T-helper 2 cell treated with Interferon-gamma antibody and Interleukin-4, amounts not matched to agents 100 ng/mL and 5 ng/mL, for 36 hours (primary cell): ENCODE data around the gene LRRC31. TPM values are rescaled to one million over a fixed set of nuclear protein-coding genes. Genes with fewer than 3 reads are reported as not detected.

Source experiments
- intact Hi-C: fragments of 100-400 bp; cut with micrococcal nuclease; formaldehyde crosslinking; loops from one replicate; pipeline ENCODE4 v1.15.1; 2023
- total RNA-seq: library from RNA; stranded (reverse); gene quantifications from 2 replicates; pipeline ENCODE4 v1.2.3, GENCODE V29; 2022

Gene LRRC31
- total RNA-seq, 1 donor from 2014 or later, result not detected

- intact Hi-C loops, result loop anchor here (1.0 to 5.0 kb wide), 7 partner anchors 51 to 543 kb away; partner anchors contain the start of genes GPR160, MECOM, PHC3 and PRKCI
Measured at GRCh38 chr3:169813757-169814517, 55.8 kb downstream of the LRRC31 start.

DNA sequence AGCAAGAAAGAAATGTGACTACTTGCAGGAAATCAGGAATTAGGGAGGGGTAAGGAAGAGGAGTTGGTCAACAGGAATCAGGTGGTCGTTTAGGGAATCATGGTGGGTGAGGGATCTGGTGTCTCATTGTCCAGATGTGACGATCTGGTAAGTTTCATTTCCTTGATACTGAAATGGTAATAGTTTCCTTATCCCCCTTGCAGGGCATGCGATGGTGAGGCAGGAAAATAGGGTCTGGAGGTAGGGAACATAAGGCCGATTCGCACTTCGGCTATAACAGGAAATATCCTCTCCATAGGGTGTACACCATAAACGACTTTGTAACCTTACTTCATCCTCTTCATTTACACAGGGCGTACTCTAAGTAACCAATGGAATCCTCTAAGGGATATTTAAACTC is 56.5 kb downstream of the LRRC31 start:
- intact Hi-C loops, result loop anchor here (1.0 to 5.0 kb wide), 7 partner anchors 50 to 544 kb away; partner anchors contain the start of genes GPR160, MECOM, PHC3 and PRKCI

DNA sequence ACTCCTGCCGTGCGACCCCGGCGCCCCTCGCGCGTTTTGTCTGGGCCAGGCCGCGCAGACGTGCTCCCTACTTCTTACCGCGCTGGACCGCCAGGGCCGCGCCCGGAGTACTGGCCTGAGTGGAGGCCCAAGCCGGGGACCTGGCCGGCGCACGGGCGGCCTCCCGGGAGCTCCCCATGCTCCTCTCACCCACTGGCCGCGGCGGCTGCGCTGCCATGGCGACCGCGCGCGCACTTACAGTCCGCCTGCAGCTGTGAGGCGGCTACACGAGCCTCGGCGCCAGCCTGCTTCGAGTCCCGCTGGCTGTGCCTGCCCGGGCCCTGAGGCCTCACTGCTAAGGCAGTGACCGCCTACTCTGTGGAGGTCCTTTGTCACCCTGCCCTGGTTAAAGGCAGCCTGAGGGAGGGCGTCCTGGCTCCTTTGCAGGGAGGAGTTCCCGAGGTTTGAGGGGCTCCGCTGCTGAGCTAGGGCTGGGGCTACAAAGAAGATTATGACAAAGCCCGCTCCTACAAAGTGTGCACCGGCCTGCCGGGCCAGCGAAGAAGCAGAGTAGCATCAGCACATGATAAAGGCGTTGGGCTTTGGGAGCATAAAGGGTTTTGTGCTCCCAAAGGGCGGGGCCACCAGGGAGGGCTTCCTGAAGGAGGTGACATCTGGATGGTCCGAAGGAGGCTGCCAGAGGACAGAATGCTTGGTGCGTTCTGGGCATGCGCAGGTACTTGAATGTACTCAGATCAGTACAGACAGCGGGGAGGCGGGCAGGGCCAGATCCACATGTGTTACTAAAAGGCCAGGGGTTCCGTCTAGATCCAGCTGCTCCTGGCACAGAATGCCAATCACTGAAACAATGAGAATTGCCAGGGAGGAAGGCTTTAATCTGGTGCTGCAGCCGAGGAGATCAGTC is 57.2 kb downstream of the LRRC31 start, which contains the start of the genes LRRC34 and LRRIQ4:
LRRC34 (minus strand) TSS at position 573 of the 904 bp plus-strand sequence; CDS start at position 217, 356 bp downstream.
LRRIQ4 (plus strand) TSS at position 539 of the 904 bp plus-strand sequence. CDS start 9,052 bp downstream, outside the sequence.
- intact Hi-C loops, result loop anchor here (1.0 to 5.0 kb wide), 8 partner anchors 39 to 544 kb away; partner anchors contain the start of genes GPR160, MECOM, MYNN and PHC3

DNA sequence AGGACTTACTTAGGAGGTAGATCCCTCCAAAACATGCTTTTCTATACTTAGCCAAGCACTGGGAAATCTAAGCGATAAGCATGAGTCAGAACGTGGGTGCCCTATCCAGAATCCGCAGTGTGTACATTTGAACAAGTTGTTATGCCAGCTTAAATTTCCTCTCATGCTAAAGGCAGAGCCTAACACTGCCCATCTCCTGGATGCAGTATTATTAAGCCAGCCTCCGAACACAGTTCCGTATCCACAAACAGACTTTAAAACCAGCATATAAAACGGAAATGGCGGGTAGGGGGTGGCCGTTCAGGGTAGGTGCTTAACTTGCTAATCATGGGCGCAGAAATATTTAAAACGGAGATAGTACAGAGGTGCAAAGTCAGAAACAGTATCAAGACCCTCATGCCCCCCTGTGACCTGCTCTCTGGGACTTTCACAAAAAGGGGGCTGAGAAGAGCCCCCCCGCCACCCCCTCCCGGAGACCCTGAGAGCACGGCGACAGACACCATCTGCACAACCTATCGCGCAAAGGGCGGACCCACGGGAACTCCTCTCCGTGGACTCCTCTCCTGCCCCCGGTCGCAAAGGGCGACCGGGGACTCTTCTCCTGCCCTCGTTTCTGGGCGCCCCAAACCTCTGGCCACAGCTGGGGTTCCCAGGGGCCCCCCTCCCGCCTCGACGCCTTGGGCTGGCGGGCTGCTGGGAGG is 58.0 kb downstream of the LRRC31 start:
- intact Hi-C loops, result loop anchor here (1.0 to 5.0 kb wide), 7 partner anchors 38 to 545 kb away; partner anchors contain the start of genes GPR160, MECOM, MYNN and PHC3

- intact Hi-C loops, result no loop called here
Measured at GRCh38 chr3:169809230-169809795, 60.4 kb downstream of the LRRC31 start.

- intact Hi-C loops, result no loop called here
Measured at GRCh38 chr3:169804681-169805080, 65.1 kb downstream of the LRRC31 start.

DNA sequence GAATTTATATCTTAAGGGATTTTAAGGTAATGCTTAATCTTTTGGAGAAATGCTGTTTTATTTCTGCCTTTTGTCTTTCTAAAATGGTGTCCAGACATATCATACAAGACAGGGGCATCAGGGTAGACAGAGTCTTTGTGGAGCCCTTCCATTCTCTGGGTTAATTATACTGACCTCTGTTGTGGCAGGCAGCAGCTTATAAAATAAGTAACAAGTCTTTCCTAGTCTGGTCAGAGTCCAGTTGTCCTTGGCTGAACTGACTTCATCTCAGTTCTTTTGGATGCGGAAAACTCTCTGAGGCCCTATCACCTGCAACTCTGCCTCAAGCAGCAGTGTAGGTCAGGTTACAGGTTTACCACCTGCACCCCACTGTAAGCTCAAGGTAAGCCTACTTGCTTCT is 77.4 kb downstream of the LRRC31 start:
- intact Hi-C loops, result no loop called here

DNA sequence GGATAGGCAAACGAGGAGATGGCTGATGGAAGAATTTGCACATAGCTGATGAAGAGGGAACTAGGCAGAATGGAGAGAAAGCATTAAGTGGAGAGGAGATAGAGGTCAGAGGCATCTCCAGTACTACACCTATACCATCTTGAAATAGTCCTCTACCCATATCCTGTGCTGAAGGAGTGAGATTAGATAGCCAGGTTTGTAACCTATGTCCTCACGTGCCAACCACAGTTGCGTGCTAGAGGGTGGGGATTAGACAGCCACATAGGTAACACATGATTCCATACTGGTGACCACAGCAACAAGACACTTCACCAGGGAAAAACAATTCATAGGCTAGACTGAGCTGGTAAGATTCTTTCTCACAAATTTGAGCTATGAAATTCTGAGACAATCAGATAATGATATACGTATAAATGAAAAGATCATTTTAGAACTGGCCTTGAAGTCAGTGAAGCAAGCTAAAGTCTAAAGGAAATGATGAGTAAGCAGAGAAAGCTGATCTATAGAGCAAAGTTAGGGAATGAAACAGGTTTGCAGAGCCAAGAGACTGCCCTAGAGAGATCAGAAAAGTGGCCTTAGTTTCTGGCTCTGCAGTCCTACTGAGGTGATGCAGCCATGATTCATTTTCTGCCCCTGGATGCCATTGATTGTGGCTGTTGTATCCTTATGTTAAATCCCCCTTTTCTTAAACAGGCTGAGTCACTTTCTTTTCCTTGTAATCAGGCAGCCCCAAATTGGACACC is 78.9 kb downstream of the LRRC31 start:
- intact Hi-C loops, result no loop called here

GRCh38 chr3:169790219-169790618 is 79.5 kb downstream of the LRRC31 start:
- intact Hi-C loops, result no loop called here

Other genes starting within 250 kb of the LRRC31 start
- gene MECOM, start 206.2 kb downstream of the LRRC31 start, total RNA-seq, result not detected in 2 replicates
- 2.7 and 4.1 TPM in 2 replicates for gene TERC, start 104.9 kb downstream of the LRRC31 start, total RNA-seq
- 0.45 and 0.61 TPM in 2 replicates for gene ACTRT3, start 100.4 kb downstream of the LRRC31 start, total RNA-seq
- gene MYNN, start 96.5 kb downstream of the LRRC31 start, total RNA-seq, result 15.7 and 18.0 TPM in 2 replicates
- 0.16 TPM in 1 of 2 replicates, not detected in the other for gene LRRIQ4, start 57.1 kb downstream of the LRRC31 start, total RNA-seq
- gene LRRC34, start 57.0 kb downstream of the LRRC31 start, total RNA-seq, result 4.5 and 5.1 TPM in 2 replicates
- gene SAMD7, start 41.6 kb upstream of the LRRC31 start, total RNA-seq, result not detected in 2 replicates
- 67.4 and 68.9 TPM in 2 replicates for gene SEC62, start 96.9 kb upstream of the LRRC31 start, total RNA-seq
- 9.5 and 9.6 TPM in 2 replicates for gene GPR160, start 168.1 kb upstream of the LRRC31 start, total RNA-seq